EL (cell line): ENCODE results near the gene TLCD1.
A peak's percentile ranks its signal among the peaks of the same experiment; 100 is the strongest.
"Not testable (repeated sequence)": the region's sequence is repeated elsewhere in the genome, so short reads cannot be mapped to it uniquely, and the experiment has no call there.

ENCODE experiments used
- DNase-seq: peaks from one replicate; pipeline ENCODE4 v3.0.0-alpha.2; 2016

TLCD1 gene

GRCh38 chr17:28726627-28727491 lies 826 bp upstream of the TLCD1 start:
- peak; percentile 96 for DNase-seq

GRCh38 chr17:28725660-28726225 lies 290 bp downstream of the TLCD1 start:
- peak; percentile 92 for DNase-seq

- peak; percentile 75 for DNase-seq
Observed at GRCh38 chr17:28725166-28725659, 820 bp downstream of the TLCD1 start.

- DNase-seq, result peak; percentile 26
Observed at GRCh38 chr17:28724500-28725165, 1.4 kb downstream of the TLCD1 start.

- DNase-seq, result not testable (repeated sequence)
Observed at GRCh38 chr17:28723836-28724499, 2.1 kb downstream of the TLCD1 start.

GRCh38 chr17:28723159-28723835 lies 2.7 kb downstream of the TLCD1 start:
- no peak for DNase-seq

- DNase-seq, result no peak
Observed at GRCh38 chr17:28722417-28723158, 3.4 kb downstream of the TLCD1 start.

GRCh38 chr17:28720997-28721329 lies 5.1 kb downstream of the TLCD1 start:
- not testable (repeated sequence) for DNase-seq

GRCh38 chr17:28720247-28720996 lies 5.6 kb downstream of the TLCD1 start:
- DNase-seq, result no peak

- DNase-seq, result no peak
Observed at GRCh38 chr17:28719021-28719433, 7.0 kb downstream of the TLCD1 start.

- no peak for DNase-seq
Observed at GRCh38 chr17:28718333-28719020, 7.6 kb downstream of the TLCD1 start.

- peak; percentile 92 for DNase-seq
Observed at GRCh38 chr17:28717578-28718332, 8.3 kb downstream of the TLCD1 start, which contains the start of gene RAB34. TSS of gene RAB34 (minus strand) at chr17:28717868. CDS start at chr17:28717266, 602 bp downstream.

GRCh38 chr17:28716740-28717577 lies 9.1 kb downstream of the TLCD1 start:
- DNase-seq, result peak; percentile 40

- no peak for DNase-seq
Observed at GRCh38 chr17:28715217-28715616, 10.8 kb downstream of the TLCD1 start.

GRCh38 chr17:28714281-28714680 lies 11.8 kb downstream of the TLCD1 start:
- DNase-seq, result no peak

- no peak for DNase-seq
Observed at GRCh38 chr17:28712705-28713415, 13.2 kb downstream of the TLCD1 start.

GRCh38 chr17:28712032-28712704 lies 13.9 kb downstream of the TLCD1 start:
- DNase-seq, result no peak

- DNase-seq, result no peak
Observed at GRCh38 chr17:28711723-28712031, 14.4 kb downstream of the TLCD1 start, which contains the start of gene PROCA1. TSS of gene PROCA1 (minus strand) at chr17:28711888. CDS start at chr17:28711660, 228 bp downstream.
